HG03439 (cell line): ENCODE data around the gene FGF11.

Experiments
- ATAC-seq: cut with Tn5 transposase; IDR thresholded peaks from one replicate; pipeline ENCODE4 v1.9.1; 2021; ENCODE audit warnings: mild to moderate bottlenecking, moderate library complexity; ENCODE audit not compliant: unreplicated experiment

FGF11 gene

DNA sequence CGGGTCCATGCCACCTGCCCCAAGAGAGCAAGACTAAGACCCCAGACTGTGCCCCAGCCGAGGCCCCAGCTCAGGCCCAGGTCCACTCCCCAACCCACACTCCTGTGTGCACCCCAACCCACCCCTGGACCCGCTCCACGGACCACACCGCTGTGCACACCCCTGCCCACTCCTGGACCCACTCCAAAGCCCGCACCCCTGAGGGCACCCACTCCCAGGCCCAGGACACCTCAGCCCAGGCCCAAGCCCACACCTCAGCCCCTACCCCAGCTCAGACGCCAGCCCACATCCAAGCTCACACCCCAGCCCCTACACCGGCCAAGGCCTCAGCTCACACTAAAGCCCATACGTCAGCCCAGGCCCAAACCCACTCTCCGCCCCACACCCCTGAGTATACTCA, 9.6 kb upstream of the FGF11 start:
- no peak for ATAC-seq

- no peak for ATAC-seq
These were observed 8.1 kb upstream of the FGF11 start for GRCh38 chr17:7431231-7431630.

DNA sequence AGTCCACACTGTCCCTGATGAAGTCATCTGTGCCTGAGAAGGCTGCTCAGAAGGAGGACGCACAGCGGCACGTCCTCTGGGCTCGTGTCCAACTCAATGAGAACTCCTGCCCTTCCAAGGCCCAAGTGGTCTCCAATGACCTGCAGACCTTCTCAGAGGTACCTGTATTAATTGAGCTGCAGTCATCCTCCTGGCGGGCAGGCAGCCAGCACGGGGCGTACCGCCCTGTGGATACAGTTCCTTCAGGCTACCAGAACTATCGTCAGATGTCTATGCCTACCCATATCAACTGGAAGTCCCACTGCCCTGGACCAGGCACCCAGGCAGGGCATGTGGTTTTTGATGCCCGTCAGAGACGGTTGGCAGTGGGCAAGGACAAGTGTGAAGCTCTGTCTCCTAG, 7.0 kb upstream of the FGF11 start:
- no peak for ATAC-seq

DNA sequence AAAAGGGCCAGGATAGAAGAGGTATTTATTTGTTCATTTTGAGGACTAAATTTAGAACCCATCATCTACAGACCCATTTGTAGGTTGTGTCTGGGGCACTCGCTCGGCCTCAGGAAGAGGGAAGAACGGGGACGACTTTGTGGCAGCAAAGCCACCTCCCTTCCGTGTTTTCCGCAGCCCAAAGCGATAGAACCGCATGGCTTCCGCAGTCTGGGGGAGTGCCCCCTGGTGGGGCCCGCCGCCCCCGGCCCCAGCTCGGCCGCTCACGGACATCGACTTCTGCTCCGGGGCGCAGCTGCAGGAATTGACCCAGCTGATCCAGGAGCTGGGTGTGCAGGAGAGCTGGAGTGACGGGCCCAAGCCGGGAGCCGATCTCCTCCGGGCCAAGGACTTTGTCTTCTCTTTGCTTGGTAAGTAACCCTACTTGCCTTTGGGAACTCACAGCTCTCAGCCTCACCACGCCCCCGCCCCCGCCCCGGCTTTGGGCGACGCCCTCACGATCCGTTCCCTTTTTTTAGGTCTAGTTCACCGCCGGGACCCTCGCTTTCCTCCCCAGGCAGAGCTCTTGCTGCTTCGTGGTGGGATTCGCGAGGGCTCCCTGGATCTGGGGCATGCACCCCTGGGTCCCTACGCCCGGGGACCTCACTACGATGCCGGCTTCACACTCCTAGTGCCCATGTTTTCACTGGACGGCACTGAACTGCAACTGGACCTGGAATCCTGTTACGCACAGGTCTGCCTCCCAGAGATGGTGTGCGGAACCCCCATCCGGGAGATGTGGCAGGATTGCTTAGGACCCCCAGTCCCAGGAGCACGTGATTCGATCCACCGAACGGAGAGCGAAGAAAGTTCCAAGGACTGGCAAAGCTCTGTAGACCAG, 3.4 kb upstream of the FGF11 start:
- no peak for ATAC-seq

DNA sequence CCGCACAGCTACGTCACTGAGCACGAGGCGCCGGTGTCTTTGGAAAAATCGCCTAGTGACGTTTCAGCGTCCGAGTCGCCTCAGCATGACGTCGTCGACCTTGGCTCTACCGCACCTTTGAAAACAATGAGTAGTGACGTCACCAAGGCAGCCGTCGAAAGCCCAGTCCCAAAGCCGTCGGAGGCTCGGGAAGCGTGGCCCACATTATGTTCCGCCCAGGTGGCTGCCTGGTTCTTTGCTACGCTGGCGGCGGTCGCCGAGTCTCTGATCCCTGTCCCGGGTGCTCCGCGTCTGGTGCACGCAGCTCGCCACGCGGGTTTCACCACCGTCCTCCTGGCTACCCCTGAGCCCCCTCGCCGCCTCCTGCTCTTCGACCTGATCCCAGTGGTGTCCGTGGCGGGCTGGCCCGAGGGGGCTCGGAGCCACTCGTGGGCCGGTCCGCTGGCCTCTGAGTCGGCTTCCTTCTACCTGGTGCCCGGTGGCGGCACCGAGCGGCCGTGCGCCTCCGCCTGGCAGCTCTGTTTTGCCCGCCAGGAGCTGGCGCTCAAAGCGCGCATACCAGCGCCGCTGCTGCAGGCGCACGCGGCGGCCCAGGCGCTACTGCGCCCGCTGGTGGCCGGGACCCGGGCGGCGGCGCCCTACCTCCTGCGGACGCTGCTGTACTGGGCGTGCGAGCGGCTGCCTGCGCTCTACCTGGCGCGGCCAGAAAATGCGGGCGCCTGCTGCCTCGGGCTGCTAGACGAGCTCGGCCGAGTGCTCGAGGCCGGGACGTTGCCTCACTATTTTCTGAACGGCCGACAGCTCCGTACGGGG, 2.5 kb upstream of the FGF11 start:
- no peak for ATAC-seq

- ATAC-seq: no peak
These were observed 1.9 kb upstream of the FGF11 start for GRCh38 chr17:7437369-7437863.

DNA sequence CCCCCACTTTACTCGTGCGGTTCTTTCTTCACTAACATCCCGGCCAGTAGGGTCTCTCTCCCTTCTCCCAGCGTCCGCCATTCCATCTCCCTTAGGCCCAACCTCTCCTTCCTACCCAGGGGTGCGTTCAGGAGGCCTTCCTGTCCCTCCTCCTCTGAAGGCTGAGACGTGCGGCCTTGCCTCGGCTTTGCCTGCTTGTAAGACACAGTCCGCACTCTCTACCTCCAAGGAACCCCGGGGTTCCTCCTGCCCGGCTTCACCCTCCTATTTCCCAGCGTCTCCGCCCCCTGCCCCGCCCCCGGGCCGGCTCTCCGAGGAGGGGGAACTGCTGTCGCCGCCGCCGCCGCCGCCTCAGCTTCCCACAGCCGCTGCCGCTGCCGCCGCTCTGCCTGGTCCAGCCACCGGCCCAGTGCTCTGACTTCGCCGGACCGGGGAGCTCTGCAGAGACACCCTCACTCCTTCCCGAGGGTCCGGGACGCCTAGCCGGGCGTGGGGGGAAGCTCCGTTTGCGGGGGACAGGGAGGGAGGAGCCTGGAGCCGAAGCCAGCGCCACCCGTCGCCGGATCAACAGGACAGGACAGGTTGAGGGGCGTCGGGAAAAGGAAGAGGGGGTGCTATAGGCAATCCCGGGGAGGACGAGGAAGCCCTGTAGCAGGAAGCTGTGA, 1.2 kb upstream of the FGF11 start:
- no peak for ATAC-seq

GRCh38 chr17:7438656-7439460, 454 bp upstream of the FGF11 start:
- ATAC-seq: no peak

DNA sequence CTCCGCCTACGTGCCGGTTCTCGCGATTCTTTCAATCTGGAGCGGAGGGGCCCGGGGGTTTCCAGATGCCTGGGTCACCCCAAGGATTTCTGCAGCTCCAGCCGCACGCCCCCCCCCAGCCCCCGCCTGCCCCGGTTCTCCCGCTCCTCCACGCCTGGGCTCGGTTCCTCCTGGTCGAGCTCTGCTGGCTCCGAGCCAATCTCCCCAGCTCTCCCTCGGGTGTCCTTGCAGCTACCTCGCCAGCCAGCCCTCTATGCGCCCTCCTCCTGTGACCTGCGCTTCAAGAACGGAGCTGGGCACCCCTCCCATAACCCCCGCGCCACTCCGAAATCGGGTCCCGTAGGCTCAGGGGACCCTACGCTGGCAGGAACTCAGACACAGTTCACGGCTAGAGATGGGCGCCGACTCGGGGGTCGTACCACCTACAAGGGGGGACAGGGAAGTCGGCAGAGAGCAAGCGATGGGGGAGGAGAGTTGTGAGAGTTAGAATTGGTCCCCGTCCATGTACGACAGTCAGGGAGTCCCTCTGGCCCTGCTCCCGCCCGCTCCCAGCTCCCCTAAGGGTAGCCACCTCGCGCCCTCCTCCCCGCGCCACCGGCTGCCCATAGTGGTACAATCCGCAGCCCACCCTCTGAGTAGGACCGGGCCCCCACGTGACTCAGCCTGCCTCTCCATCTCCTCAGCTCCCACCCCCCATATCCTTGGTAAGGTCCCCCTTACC, 961 bp downstream of the FGF11 start:
- ATAC-seq: no peak

DNA sequence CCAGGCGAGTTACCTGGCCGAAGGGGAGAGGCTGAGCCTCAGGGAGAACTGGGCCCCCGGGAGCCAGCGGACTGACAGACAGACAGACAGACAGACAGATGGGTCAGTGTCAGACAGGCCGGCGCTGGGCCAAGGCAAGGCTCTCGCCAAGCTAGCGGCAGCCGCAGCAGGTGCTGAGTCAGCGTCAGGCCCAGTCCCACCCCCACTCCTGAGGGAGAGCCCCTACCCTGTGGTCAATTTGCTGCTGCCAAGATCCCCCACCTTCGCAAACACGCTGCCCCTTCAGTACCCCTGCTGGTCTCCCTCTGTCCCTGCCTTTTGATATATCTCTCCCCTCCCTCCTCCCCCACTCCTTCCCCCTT, 1.5 kb downstream of the FGF11 start:
- no peak for ATAC-seq

- no peak for ATAC-seq
These were observed 2.0 kb downstream of the FGF11 start for GRCh38 chr17:7441266-7441665.

DNA sequence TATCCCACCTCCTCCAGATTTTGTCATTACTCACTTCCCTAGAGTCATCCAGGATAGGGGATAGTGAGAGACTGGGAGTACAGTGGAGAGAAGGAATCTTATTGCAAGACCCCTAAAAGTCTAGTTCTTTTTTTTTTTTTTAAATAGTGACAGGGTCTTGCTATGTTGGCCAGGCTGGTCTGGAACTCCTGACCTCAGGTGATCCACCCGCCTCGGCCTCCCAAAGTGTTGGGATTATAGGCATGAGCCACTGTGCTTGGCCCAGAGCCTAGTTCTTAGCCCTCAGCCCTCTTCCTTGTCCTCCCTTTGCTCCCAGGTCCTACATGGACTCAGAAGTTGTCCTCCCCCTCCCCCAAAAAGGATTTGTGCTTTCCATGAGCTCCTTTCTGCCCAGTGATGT, 2.8 kb downstream of the FGF11 start:
- no peak for ATAC-seq

- ATAC-seq: no peak
These were observed 4.5 kb downstream of the FGF11 start for GRCh38 chr17:7443499-7444485.

DNA sequence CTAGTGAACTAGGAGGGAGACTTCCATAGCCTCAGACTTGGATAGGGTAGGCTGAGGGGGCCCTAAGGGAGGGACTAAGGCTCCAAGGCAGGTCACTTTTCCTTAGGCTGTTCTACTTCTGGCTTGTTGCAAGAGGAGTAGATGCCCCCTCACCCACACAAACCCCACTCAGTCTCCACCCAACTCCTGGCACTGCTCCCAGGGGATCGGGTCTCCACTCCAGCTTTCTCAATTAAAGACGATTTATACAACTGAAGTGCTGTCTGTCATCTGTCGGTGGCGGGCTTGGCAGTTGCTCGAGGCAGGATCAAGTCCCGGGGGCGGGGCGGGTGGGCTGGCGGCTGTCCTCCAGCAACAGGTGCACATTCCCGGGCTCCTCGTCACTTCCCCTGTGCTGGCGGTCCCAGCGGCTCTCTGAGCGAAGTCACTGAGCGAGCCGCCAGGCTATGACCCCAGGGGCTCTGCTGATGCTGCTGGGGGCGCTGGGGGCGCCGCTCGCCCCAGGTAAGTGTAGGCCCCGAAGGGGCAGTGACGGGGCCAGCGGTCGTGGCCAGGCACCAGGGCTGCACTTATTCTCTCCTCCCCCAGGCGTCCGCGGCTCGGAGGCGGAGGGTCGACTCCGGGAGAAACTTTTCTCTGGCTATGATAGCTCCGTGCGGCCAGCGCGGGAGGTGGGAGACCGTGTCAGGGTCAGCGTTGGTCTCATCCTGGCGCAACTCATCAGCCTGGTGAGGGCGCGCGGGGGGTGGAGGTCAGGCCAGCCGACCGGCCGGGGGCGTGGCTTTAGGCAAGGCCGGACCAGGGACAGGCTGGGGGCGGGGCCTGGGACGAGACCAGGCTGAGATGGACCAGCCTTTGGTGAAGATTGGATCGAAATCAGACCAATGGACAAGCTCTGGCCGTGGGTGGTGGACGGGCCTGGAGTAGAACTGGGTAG, 5.6 kb downstream of the FGF11 start, which contains the start of gene CHRNB1:
Gene CHRNB1 (plus strand): TSS at position 380 of the 937 bp plus-strand sequence. CDS start 67 bp downstream, at position 447.
- ATAC-seq: peak; percentile 41

DNA sequence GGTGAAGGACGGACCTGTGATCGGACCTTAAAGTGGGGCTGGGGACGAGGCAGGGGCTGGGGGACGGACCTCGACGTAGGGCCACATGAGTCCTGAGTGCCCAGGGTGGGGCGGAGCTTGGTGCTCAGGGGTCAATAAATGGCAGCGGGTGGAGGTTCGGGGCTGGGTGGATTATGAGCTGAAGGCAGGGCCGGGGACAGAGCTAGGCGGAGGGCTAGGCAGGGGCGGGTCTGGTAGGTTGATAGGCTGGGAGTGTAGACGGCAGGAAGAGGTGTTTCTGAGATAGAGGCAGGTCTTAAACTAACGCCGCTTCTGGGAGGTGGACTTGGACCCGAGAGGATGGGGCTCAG, 6.3 kb downstream of the FGF11 start:
- peak; percentile 17 for ATAC-seq

- no peak for ATAC-seq
These were observed 9.1 kb downstream of the FGF11 start for GRCh38 chr17:7448461-7448860.

GRCh38 chr17:7459961-7460545, 20.7 kb downstream of the FGF11 start:
- no peak for ATAC-seq
